HG02938 (cell line): ENCODE data around the gene PIP5KL1.
A peak's percentile ranks its signal among the peaks of the same experiment; 100 is the strongest.

ENCODE experiments used
- ATAC-seq: cut with Tn5 transposase; IDR thresholded peaks from one replicate; pipeline ENCODE4 v1.9.1; 2021; ENCODE audit warnings: mild to moderate bottlenecking, moderate library complexity; ENCODE audit not compliant: unreplicated experiment

The PIP5KL1 gene

DNA sequence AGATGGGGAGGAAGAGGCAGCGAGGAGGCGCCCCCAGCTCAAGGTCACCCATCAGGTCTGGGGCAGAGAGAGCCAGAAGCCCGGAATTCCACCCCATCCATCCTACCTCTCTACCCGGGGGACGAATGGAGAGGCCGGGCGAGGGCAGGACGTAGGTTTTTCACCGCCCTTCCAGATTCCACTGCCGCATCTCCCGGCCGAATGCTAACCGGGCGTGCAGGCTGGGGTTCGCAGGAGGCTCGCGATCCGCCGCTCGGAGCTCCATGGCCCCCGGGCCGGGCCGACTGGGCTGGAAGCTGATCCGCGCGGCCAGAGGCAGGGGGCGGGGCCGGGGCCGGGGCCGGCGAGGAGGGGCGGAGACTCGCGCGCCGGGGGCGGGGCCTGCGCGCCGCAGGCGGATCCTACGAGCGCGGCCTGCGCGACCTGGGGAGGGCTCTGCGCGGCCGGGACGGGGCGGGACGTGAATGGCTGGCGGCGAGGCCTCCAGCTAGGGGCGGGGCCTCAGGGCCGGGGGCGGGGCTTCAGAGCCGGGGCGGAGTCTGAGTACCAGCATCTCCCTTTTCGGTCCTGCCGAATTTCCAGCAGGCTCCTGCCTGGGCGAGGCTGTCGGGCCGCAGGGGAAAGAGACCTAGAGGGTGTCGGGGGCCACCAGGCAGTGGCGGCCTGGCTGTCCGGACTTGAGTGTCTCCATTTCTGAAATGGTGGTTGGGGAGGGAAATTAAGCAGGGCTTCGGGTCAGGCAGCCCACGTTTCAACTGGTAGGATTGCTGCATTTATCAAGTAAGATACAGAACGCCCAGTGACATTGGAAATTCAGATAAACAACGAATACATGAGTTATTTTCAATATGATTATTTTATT is 13.6 kb downstream of the PIP5KL1 start, which contains the start of gene ST6GALNAC4:
TSS of gene ST6GALNAC4 (minus strand) at position 322 of the 862 bp plus-strand sequence. CDS start 622 bp downstream, outside the sequence.
- ATAC-seq: peak; percentile 43

DNA sequence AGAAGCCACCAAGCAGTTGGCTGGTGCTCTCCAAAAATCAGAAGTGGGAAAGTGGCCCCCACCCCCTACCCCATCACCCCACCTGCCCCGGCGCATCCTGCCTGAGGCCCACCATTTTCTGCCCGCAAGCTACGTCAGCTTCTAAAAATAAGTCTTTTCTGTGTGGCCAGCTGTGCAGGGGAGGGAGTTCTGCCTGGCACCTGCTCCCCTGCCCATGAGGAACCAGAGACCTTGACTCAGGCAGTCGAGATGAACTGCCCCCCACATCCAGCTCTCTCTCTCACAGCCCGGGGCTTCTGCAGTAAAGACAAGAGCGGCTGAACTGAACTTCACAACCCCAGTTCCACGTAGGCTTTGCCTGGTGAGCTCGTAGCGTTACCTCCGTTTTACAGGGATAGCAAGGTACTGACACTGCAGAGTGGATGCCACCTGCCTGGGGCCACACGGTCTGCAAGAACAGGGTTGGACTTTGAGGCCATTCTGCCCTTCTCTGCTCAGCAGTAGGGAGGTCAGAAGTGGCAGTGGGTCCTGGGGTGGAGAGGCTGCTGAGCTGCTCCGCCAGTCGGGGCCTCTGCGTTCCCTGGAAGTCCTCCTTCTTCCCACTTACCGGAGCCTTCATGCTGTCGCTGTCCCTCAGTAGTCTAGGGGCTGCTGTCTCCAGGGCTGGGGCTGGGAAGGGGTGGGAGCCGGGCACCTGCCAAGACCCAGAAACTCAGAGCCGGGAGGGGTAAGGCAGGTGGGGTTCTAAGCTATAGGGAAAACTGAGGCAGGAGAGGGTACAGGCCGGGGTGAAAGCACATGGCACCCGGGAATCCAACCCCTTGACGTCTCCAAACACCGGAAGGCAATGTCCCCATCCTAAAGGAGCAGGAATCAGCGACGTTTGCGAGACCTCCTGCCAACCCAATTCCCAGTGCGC is 14.5 kb downstream of the PIP5KL1 start:
- no peak for ATAC-seq

DNA sequence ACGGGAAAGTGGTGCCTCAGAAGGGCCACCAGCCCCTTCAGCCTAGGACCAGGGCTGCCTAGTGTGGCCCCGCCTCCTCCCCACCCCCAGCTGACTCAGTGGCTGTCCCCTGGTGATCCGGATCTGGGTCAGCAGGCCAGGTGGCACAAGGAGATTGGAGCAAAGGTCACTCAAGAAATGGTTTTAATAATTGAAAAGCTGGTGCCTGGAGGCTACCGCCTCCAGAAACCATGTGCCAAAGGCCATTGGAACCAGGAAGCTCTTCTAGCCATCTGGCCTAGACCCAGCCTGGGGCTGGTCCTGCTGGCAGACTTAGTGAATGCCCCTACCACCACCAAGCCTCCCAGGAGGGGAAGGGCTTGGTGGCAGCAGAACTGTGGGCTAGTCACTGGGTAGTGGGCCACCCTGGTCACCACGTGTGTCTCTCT is 15.2 kb downstream of the PIP5KL1 start:
- ATAC-seq: no peak

DNA sequence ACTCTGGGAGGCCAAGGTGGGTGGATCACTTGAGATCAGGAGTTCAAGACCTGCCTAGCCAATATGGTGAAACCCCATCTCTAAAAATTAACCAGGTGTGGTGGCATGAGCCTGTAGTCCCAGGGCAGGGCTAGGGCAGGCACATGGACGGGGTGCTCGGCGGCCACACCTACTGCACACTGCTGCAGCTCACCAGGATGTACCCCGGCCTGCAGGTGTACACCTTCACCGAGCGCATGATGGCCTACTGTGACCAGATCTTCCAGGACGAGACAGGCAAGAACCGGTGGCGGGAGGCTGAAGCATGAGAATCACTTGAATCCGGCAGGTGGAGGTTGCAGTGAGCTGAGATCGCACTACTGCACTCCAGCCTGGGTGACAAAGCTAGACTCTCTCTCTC is 16.9 kb downstream of the PIP5KL1 start:
- ATAC-seq: no peak

DNA sequence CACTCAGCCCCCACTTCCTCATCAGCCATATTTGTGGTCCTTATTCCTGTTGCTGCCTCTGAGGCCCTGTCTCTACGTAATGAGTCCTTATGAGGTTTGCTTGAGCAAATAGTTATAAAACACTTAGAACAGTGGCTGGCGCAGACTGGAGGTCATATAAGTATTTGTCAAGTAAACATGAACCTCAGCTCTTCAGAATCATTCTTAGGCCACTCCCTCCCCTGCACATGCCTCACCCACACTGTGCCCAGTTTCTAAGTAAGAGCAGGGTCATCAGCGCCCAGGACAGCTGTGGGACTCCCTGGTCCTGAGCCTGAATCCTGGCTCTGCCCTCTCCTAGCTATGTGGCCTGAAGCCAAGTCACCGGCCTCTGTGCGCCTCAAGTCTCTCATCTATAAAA is 17.7 kb downstream of the PIP5KL1 start:
- ATAC-seq: no peak

DNA sequence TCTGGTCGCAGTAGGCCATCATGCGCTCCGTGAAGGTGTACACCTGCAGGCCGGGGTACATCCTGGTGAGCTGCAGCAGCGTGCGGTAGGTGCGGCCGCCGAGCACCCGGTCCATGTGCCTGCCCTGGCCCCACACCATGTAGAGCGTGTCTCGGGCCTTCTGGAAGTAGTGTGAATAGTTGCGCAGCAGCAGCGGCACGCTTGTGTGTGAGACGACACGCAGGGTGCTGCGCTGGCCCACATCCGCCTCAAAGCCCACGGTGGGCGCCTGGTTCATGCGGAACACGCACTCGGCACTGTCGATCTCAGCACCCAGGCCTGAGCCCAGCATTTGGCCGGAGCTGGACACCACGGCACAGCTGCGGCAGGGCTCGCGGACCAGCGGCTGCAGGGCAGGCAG is 18.3 kb downstream of the PIP5KL1 start:
- ATAC-seq: no peak

DNA sequence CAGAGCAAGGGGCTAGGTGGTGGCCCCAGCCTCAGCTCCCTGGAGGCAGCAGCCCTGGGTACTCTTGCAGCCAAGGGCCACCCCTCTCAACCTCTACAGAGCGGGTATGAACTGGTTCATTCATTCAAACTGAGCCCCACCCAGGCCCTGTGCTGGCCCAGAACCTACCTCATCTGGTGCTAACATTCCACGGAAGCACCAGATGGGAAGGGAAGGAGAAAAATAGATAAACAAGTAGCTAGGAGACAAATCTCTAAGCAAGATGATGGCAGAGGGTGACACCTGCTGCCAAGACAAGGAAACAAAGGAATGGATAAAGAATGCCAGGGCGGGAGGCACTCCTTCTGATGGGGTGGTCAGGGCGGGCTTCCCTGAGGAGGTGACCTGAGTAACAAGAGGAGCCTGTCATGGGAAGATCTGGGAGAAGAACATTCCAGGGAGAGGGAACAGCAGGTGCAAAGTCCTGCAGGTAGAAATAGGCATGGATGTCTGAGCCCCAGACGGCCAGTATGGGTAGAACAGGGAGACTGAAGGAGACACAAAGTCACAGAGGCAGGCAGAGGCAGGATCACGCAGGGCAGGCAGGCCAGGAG is 19.9 kb downstream of the PIP5KL1 start:
- ATAC-seq: no peak

DNA sequence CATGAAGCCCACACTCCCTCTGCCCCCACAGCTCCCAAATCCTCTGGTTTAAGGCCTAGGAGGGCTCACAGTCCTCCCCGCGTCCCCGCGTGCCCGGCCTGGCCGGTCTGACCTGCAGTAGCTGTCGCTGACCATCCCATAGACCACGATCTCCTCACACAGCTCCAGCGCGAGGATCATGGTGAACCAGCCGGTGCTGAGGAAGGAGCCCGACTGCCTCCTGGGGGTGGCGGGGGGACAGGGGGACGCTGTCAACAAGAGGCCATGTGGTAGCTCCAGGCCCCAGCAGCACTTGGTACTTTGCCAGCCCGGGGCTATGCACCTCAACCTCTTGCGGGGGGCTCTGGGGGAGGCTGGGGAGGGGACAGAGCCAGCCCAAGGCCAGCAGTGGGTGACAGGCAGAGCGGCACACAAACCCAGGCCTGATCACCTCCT is 20.7 kb downstream of the PIP5KL1 start:
- ATAC-seq: no peak

DNA sequence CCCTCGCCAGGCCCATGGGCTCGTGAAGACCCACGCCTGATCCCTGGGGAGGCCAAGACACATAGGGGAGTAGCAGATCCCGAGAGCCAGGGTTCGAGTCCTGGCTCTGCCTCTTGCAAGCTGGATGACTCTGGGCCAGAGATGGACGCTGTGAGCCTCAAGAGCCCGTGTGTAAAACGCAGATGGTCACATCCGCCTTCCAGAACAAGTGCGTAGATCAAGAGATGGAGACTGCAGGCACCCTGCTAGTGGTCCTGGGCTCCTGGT is 22.0 kb downstream of the PIP5KL1 start:
- no peak for ATAC-seq

DNA sequence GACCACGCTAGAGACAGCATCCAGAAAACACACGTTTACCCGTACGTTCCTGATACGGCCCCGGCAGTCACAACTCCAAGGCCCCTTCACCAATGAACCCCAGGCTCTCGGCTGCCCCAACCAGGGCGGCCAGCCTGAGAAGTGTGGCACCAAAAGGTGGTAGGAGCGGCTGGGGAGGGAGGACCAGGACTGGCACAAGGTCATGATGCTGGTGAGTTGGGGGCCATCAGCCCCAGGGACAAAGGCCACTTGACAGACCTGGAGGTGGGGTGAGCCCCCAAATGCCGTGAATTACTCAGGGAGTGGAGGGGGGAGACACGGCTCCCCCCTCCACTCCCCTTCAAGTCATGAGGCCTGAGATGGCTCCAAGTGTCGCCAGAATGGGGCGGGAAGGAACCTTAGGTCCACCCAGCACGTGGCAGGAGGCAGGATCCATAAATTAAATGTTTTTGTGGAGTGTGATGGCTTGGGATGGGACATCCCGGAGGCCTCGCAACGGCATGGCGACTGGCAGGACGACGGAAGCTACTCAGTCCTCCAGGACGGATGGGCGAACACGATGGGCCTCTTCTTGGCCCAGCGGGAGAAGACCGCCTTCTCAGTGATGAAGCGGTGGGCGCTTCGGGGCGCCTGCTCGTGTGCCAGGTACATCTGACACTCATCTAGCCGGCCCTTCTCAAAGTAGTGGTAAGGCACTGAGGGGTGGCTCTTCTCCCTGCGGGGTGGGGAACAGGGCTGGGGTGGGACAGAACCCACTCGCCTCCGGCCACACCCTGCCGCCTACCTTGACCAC is 22.5 kb downstream of the PIP5KL1 start:
- ATAC-seq: no peak

DNA sequence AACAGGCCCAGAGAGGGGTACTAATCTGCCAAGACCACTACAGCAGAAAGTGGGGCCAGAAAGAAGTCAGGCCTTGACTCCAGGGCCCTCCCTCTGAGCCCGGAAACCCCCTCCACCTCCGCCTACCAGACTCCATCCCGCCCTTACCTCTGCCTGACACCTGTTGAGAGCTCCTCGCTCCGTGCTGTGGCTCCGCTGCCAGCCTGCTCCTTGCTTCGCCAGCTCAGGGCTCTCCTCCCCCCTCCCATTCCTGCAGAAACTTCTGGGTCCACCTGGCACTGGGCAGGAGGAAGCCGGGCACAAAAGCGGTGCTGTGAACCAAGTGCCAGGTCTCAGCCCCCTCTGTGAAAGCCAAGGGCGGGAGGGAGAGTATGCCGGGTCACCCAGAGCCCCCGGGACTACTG is 24.8 kb downstream of the PIP5KL1 start:
- no peak for ATAC-seq

DNA sequence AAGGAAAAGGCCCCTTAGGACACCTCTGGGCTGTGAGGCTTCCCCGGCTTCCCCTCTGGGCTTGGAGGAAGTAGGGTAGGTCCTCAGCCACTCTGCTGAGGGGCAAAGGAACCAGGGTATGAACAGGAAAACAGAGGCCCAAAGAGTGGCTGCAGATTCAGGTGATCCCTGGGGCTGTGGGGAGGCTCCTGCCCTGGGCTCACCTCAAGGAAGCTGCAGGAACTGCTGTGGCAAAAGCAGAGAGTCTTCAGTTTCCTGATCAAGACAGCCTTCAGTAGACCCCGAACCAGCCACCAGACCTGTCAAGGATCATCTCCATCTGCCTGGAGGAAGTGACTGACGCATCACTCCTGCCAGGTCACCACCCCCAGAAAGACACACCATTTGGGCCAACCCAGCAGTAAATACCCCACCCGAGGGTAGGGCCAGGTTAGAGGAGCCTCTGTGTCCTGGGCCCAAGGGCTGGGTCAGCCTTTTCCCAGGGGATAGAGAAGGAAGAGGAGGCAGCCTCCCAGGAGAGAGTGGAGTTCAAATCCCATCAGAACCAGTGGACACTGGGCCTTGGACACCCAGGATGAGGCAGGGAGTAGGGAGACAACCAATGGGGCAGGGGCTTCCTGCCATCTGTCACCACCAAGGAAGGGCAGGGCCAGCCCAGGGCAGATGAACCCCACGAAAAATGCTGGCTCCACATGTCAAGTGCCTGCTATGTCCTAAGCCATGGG is 25.4 kb downstream of the PIP5KL1 start:
- ATAC-seq: no peak

DNA sequence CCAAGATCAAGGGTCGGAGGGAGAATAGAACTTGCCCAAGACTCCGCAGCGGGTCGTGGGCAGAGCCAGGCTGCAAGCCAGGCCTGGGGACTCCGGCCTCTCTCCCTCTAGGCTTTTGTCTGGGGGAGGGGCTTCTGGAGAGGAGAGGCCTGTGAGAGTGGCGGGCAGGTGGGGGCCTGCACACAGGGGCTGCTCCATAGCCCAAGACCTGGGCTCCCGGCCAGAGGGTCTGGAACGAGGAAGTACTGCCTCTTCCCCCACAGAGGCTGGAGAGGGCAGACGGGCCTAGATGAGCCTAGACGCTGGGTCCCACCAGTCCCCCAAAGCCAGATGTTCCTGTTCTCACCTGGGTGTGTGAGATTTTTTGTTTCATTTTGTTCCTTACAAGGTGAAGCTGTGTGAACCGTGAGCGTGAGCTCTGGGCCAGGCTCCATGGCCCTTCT is 26.0 kb downstream of the PIP5KL1 start:
- no peak for ATAC-seq

DNA sequence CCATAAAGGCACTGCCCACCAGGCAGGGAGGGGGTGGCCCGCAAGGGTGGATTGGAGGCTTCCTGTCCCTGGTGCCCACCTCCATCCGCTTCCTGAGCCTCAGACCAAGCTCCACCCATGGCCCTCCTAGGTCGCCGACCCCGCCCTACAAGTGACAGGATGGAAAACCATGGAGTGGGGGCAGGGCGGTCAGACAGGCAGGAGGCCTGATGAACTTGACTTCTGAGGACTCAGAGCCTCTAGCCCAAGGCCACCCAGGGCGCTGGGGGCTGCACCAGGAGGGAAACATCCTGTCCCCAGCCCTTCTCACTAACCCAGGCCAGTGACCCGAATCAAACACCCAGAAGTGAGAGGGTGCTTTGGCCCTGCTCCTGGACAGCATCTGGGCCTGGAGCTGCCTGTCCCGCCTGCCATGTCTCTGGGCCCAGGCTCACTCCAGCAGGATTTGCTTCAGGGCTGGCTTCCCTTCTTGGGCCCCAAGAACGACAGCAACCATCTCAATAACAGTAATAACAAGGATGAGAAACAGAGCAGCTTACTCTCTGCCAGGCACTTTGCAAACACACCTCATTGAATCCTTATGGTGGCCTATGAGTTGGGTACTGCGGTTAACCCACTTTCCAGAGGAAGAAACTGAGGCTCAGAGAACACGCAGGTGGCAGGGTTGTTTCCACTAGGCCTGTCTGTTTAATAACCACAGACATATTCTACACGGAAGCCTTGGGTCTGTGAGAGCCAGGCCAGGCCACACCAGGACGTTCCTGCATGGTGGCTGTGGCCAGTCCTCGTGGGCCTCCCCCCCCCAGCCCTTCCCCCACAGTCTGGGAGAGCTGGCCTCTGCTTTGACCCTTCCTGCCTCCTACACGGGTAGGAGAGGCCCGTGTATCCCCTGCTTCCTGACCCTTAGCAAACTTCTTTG is 26.8 kb downstream of the PIP5KL1 start:
- ATAC-seq: no peak

DNA sequence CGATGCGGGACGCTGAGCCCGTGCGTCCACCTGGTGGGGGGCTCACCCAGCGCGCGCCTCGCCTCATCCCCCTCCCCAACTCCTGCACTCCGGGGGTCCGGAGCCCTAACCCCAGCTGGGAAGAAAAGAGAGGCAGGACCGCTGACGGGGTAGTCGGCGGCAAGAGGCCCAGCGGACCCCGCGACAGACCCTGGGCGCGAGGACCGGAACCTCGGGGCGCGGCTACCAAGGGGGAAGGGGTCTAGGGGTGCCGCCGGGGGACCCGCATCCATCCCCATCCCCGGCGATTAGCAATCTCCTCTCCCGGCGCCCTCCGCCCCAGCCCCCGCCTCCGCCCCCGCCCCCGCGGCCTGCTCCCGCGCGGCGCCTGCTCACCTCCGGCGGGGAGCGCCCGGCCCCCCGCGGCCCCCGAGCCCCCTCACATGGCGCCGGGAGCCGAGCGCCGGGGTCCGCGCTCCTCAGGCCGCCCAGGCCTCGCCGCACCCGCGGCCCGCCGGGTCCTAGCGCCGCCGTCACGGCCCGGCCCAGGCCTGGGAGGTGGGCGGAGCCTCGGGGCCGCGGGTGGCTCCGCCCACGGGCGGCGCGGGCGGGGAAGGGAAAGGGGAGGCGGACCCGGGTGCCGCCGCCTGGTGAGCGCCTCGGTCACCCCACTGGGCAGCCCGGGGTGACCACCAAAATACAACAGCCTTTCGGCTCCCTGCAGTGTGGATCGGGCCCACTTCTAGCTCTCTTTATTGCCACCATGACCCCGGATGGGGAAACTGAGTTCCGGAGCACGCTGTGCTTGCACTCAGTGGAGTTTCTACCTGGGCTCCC is 31.2 kb downstream of the PIP5KL1 start, which contains the start of gene ST6GALNAC6:
TSS of gene ST6GALNAC6 (minus strand) at position 476 of the 816 bp plus-strand sequence. CDS start 1,622 bp downstream, outside the sequence.
- no peak for ATAC-seq

DNA sequence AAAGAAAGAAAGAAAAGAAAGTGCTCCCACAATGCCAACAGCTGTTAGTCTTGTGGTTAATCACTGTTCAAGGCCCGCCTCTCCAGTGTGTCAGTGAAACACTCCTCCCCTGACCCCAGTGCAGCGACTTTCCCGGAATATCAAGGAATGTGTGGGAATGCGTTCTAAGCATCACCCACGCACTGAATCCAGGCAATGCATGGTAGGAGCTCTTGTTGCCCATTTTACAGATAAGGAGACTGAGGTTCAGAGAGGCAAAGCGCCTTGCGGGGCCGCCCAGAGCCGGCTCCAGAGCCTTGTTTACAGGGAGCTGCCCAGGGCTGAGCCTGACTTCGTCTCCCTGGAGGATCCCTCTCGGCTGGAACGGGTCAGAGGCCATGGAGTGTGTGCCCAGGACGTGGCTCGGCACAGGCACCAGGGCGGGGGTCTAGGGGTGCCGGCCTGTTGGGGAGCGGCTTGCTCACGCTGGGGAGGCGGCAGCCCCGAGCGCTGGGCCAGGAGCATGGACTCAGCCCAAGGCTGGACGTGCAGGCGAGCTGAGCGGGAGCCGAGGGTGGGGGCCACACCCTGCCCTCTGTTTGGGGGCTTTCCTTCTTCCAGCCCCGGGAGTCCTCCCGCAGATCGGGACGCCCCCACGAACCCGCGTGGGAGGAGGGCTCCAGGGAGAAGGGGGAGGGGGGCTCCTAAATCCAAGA is 32.0 kb downstream of the PIP5KL1 start:
- ATAC-seq: no peak

DNA sequence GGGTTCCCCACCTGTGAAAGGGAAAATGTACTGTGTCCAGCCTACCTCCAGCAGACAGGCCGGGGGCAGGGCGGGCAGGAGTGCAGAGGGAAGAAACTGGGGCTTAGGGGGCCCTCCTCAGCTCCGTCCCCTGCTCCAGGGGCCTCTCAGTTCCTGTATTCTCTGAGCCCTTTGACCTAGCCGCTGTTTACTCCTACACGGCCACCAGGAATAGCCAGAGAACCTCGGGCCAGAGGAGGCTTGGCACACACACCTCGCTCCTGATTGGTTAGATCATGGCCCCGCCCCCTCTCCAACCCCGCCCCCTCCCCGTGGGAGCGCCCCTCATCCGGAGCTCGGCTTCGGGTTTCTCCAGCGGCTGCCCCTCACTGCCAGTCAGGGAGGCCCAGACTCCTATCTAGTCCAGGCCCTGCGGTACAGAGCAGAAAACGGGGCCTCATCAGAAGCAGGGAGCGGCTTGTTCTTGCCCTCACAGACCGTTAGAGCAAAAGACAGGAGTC is 33.3 kb downstream of the PIP5KL1 start:
- no peak for ATAC-seq
